ENCODE measurements around the gene CKAP2L. TPM values are rescaled to one million over a fixed set of nuclear protein-coding genes. Genes with fewer than 3 reads are reported as not detected.

Gene CKAP2L
- total RNA-seq, 1 experiment from 2014 or later = 23.3 TPM

DNA sequence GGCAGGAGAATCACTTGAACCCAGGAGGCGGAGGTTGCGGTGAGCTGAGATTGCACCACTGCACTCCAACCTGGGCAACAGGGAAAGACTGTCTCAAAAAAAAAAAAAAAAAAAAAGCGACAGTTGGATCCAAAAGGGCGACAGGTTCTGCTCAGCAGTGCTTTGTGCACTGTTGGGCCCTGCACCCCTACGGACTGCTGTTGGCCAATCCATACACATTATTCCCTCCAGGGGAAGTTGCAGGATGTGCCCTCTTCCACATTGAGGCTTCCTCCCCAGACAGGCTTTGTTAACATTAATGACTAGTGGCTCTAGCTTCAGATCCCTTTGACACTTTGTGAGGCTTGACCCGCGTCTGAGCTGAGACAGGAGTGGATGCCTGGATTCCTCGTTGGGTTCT is 34.2 kb downstream of the CKAP2L start:
- H3K27ac Mint-ChIP-seq = peak overlapping the region in 1 of 3 experiments; percentile 73; a peak in 1 of 7 replicates

More for the DNA sequence above, 34.2 kb downstream of the CKAP2L start:
- H2BK5ac ChIP-seq (ENCODE audit: insufficient read length, low read length) = no peak overlapping the region
- no peak overlapping the region for H3K18ac ChIP-seq (ENCODE audit: insufficient read length, low read depth, low read length)
- no peak overlapping the region for H2BK20ac ChIP-seq (ENCODE audit: low read depth, low read length, poor library complexity, severe bottlenecking)
- Mint-ChIP-seq H3K27me3 (ENCODE audit: low read depth) (no peaks in the 10 kb centered on the region), H3K9me3 (no peaks in the 10 kb centered on the region), H3K4me1 (peaks cover 6 to 10% of the 10 kb centered on the region in 2 experiments; a peak in 2 of 4 replicates), H3K36me3 (ENCODE audit: insufficient read depth in 1 of 3, low read depth in 3 of 3) (no peaks in the 10 kb centered on the region), H3K4me3 (no peak overlapping the region)
- H3K9ac ChIP-seq (ENCODE audit: extremely low read depth, insufficient read length, low read length) = no peak overlapping the region
- H2BK15ac ChIP-seq (ENCODE audit: low read depth, low read length) = no peak overlapping the region
- H3K4ac ChIP-seq (ENCODE audit: low read depth, low read length) = no peak overlapping the region
- no peaks in the 10 kb centered on the region for H3K79me2 ChIP-seq (ENCODE audit: insufficient read depth, low read length)
- H3K27ac ChIP-seq (ENCODE audit: insufficient read length, low read depth, low read length) = no peak overlapping the region
- no peak overlapping the region for H4K8ac ChIP-seq (replicated peaks; ENCODE audit: insufficient read length, low read depth, low read length)
- DNase-seq = no peak
- H2AFZ ChIP-seq (ENCODE audit: low read length) = no peak overlapping the region
- H3K23me2 ChIP-seq (ENCODE audit: insufficient read length, low read depth, low read length, poor library complexity, severe bottlenecking) = no peaks in the 10 kb centered on the region
- H3T11ph ChIP-seq (ENCODE audit: low read length) = no peak overlapping the region
- H3K23ac ChIP-seq (ENCODE audit: insufficient read length, low read depth, low read length) = no peak overlapping the region
- no peak overlapping the region for H3K56ac ChIP-seq (ENCODE audit: insufficient read length, low read depth, low read length)
- H3K9me3 ChIP-seq (ENCODE audit: control insufficient read depth, low read depth, low read length) = no peaks in the 10 kb centered on the region
- no peak overlapping the region for H4K91ac ChIP-seq (ENCODE audit: insufficient read length, low read depth, low read length)
- no peak overlapping the region for H2BK120ac ChIP-seq (ENCODE audit: low read depth, low read length, poor library complexity, severe bottlenecking)
- no peaks in the 10 kb centered on the region for H4K20me1 ChIP-seq (ENCODE audit: control insufficient read depth, insufficient read depth, insufficient read length)
- no peak overlapping the region for H2AK5ac ChIP-seq (ENCODE audit: insufficient read length, low read length)
- no peaks in the 10 kb centered on the region for H3K4me1 ChIP-seq (ENCODE audit: insufficient read depth, low read length)
- H3K27me3 ChIP-seq (ENCODE audit: insufficient read depth, low read length) = no peaks in the 10 kb centered on the region
- H3K14ac ChIP-seq (ENCODE audit: insufficient read depth, low read length) = no peak overlapping the region
- H4K5ac ChIP-seq (ENCODE audit: insufficient read length, low read depth, low read length) = no peak overlapping the region
- TF ChIP-seq, protein P1, sequence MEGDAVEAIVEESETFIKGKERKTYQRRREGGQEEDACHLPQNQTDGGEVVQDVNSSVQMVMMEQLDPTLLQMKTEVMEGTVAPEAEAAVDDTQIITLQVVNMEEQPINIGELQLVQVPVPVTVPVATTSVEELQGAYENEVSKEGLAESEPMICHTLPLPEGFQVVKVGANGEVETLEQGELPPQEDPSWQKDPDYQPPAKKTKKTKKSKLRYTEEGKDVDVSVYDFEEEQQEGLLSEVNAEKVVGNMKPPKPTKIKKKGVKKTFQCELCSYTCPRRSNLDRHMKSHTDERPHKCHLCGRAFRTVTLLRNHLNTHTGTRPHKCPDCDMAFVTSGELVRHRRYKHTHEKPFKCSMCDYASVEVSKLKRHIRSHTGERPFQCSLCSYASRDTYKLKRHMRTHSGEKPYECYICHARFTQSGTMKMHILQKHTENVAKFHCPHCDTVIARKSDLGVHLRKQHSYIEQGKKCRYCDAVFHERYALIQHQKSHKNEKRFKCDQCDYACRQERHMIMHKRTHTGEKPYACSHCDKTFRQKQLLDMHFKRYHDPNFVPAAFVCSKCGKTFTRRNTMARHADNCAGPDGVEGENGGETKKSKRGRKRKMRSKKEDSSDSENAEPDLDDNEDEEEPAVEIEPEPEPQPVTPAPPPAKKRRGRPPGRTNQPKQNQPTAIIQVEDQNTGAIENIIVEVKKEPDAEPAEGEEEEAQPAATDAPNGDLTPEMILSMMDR (conservative IDR thresholded peaks at IDR 0.05) = no peak
- H3K79me1 ChIP-seq (ENCODE audit: insufficient read depth, low read depth, low read length, poor library complexity, severe bottlenecking) = no peaks in the 10 kb centered on the region
- no peak overlapping the region for H2BK12ac ChIP-seq (ENCODE audit: insufficient read length, low read depth, low read length)
- H3K4me2 ChIP-seq (ENCODE audit: insufficient read depth, insufficient read length, low read length) = no peak overlapping the region
- WGBS (ENCODE audit: extremely low coverage, insufficient read length, low lambda C conversion rate) = no CpG with 5 or more reads among the region's 8 CpGs
